Brain microvascular endothelial cell (primary cell): ENCODE measurements around the gene DLX1.
"Not testable (repeated sequence)": the region's sequence is repeated elsewhere in the genome, so short reads cannot be mapped to it uniquely, and the experiment has no call there.

Source experiments
- DNase-seq: peaks from one replicate; pipeline ENCODE4 v3.0.0-alpha.2; 2020
- H3K27ac ChIP-seq: fragments of 250-450 bp; sonication (Bioruptor Pico); 2 replicates; pipeline ENCODE4 v1.5.1; 2020; ENCODE audit warnings: mild to moderate bottlenecking, moderate library complexity
- H3K27me3 ChIP-seq: fragments of 250-450 bp; sonication (Bioruptor Pico); replicated peaks from 2 replicates; pipeline ENCODE4 v1.5.1; 2020; ENCODE audit warnings: mild to moderate bottlenecking
- H3K36me3 ChIP-seq: fragments of 250-450 bp; sonication (Bioruptor Pico); replicated peaks from 2 replicates; pipeline ENCODE4 v1.5.1; 2020; ENCODE audit warnings: mild to moderate bottlenecking
- H3K4me3 ChIP-seq: 2 replicates; pipeline ENCODE4 v1.5.1; 2011; ENCODE audit warnings: low read depth, mild to moderate bottlenecking, control low read depth, low read length, moderate library complexity
- in situ Hi-C: cut with HindIII; loops from 2 replicates; pipeline ENCODE4 v1.10.0; 2017; ENCODE audit warnings: low sequenced_read_pairs, low pct_ligation_motif_present
- TF ChIP-seq, protein P1 (sequence below): IDR thresholded peaks from 2 replicates; pipeline ENCODE4 v1.5.1; 2011; ENCODE audit warnings: low read depth, mild to moderate bottlenecking, moderate library complexity, low read length, control low read depth, inconsistent platforms; ENCODE audit errors: missing control alignments

DLX1 gene

GRCh38 chr2:172137943-172138342, 52.6 kb downstream of the DLX1 start:
- H3K4me3 ChIP-seq = no peak overlapping the region
- no peaks in the 10 kb centered on the region for H3K27me3 ChIP-seq
- no peak for DNase-seq
- H3K27ac ChIP-seq = no peak overlapping the region
- in situ Hi-C loops = no loop called here
- no peaks in the 10 kb centered on the region for H3K36me3 ChIP-seq
- TF ChIP-seq, protein P1, sequence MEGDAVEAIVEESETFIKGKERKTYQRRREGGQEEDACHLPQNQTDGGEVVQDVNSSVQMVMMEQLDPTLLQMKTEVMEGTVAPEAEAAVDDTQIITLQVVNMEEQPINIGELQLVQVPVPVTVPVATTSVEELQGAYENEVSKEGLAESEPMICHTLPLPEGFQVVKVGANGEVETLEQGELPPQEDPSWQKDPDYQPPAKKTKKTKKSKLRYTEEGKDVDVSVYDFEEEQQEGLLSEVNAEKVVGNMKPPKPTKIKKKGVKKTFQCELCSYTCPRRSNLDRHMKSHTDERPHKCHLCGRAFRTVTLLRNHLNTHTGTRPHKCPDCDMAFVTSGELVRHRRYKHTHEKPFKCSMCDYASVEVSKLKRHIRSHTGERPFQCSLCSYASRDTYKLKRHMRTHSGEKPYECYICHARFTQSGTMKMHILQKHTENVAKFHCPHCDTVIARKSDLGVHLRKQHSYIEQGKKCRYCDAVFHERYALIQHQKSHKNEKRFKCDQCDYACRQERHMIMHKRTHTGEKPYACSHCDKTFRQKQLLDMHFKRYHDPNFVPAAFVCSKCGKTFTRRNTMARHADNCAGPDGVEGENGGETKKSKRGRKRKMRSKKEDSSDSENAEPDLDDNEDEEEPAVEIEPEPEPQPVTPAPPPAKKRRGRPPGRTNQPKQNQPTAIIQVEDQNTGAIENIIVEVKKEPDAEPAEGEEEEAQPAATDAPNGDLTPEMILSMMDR = no peak

DNA sequence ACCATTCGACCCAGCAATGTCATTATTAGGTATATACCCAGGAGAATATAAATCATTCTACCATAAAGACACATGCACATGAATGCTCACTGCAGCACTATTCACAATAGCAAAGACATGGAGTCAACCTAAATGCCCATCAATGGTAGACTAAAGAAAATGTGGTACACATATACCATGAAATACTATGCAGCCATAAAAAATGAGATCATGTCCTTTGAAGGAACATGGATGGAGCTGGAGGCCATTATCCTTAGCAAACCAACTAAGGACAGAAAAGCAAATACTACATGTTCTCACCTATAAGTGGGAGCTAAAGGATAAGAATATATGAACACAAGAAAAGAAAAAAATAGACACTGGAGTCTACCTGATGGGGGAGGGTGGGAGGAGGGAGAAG, 53.4 kb downstream of the DLX1 start:
- H3K36me3 ChIP-seq, in situ Hi-C loops: not testable (repeated sequence)

More for the DNA sequence above, 53.4 kb downstream of the DLX1 start:
- H3K4me3 ChIP-seq, DNase-seq, H3K27me3 ChIP-seq, H3K27ac ChIP-seq: not testable (repeated sequence)
